Measurements from ENCODE around the gene KIN.

Gene KIN

DNA sequence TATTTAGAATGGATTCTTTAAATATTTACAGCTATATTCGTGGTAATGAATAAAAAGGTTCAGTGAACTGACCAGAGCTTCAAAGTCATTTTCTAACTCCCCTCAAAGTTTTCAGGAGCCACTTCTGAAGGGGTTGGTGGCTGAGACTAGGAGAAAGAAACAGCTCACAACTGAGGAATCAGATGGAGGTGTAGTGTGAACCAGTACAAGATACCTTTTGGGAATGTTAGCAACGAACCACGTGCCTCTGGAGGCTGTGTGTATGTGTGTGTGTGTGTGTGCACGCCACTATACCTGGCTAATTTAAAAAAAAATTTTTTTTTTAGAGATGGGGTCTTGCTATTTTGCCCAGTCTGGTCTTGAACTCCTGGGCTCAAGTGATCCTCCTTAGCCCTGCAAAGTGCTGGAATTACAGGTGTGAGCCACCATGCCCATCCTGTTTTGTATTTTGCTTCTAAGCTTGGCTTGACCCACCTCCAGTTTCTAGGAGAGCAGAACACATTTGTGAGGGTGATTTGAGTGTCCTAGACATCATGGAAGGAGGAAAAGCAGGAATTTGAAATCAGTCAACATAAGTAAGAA lies 21.0 kb upstream of the KIN start:
- Histone ChIP-seq H3F3A (ENCODE audit: control insufficient read depth, insufficient read depth) (peaks cover 9% of the 10 kb centered on the region), H3K4me1 (ENCODE audit: control insufficient read depth, low read length) (peaks cover 10% of the 10 kb centered on the region), H3K9me2 (replicated peaks; ENCODE audit: control insufficient read depth, low read length) (no peaks in the 10 kb centered on the region), H3K36me3 (ENCODE audit: control insufficient read depth, low read length) (peaks cover 36% of the 10 kb centered on the region), H3K4me3 (ENCODE audit: low read length) (no peak overlapping the region), H3K4me2 (ENCODE audit: low read length) (no peak overlapping the region), H3K27me3 (ENCODE audit: control insufficient read depth, low read length) (no peaks in the 10 kb centered on the region), H3K9me3 (ENCODE audit: control insufficient read depth, insufficient read depth, low read length) (no peaks in the 10 kb centered on the region), H3K79me2 (ENCODE audit: control insufficient read depth, low read length) (no peaks in the 10 kb centered on the region), H3K27ac (ENCODE audit: low read depth, low read length) (no peak overlapping the region), H4K20me1 (ENCODE audit: control insufficient read depth, insufficient read depth, low read depth, low read length) (0 out of 2 replicates have a peak, but pooled peaks cover 5% of the 10 kb centered on the region)
- TF ChIP-seq EZH2phosphoT487 (IDR thresholded peaks at IDR 0.05; ENCODE audit: borderline replicate concordance, low read length) (no peak), CTCF (IDR thresholded peaks at IDR 0.05; ENCODE audit: low read depth, low read length, poor library complexity, severe bottlenecking) (no peak)

- no peaks in the 10 kb centered on the region for H3K4me1 ChIP-seq (ENCODE audit: control insufficient read depth, low read length)
- H3K9me2 ChIP-seq (replicated peaks; ENCODE audit: control insufficient read depth, low read length): no peaks in the 10 kb centered on the region
- peaks cover 8% of the 10 kb centered on the region; the same call in 1 of the 2 replicates for H4K20me1 ChIP-seq (ENCODE audit: control insufficient read depth, insufficient read depth, low read depth, low read length)
- no peaks in the 10 kb centered on the region for H3K79me2 ChIP-seq (ENCODE audit: control insufficient read depth, low read length)
- H3K4me2 ChIP-seq (ENCODE audit: low read length): no peak overlapping the region
- H3K27ac ChIP-seq (ENCODE audit: low read depth, low read length): no peak overlapping the region
- H3K4me3 ChIP-seq (ENCODE audit: low read length): no peak overlapping the region
- no peak for TF ChIP-seq EZH2phosphoT487 (IDR thresholded peaks at IDR 0.05; ENCODE audit: borderline replicate concordance, low read length)
- no peak for TF ChIP-seq CTCF (IDR thresholded peaks at IDR 0.05; ENCODE audit: low read depth, low read length, poor library complexity, severe bottlenecking)
- peaks cover 72% of the 10 kb centered on the region for H3K36me3 ChIP-seq (ENCODE audit: control insufficient read depth, low read length)
- peaks cover 9% of the 10 kb centered on the region for H3F3A ChIP-seq (ENCODE audit: control insufficient read depth, insufficient read depth)
- no peaks in the 10 kb centered on the region for H3K9me3 ChIP-seq (ENCODE audit: control insufficient read depth, insufficient read depth, low read length)
- H3K27me3 ChIP-seq (ENCODE audit: control insufficient read depth, low read length): no peaks in the 10 kb centered on the region
These were observed 16.9 kb upstream of the KIN start for GRCh38 chr10:7804741-7805140.

DNA sequence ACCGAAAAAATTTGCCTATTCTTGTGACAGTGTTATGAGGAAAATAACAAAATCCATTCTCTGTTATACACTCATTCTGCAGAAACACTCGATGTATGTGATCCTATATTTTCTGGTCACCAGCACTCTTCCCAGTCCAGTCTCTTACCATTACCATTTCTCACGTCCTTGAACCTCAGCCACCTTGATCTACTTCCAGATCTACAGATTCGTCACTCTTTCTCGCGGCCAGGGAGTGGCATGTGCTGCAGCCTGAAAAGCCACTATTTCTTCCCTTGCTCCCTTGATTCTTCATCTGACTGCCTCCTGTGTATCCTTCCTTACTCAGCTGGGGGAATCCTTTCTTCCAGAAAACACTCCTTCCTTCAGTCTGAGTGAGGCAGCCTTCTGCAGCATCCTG lies 16.4 kb upstream of the KIN start:
- no peak for TF ChIP-seq CTCF (IDR thresholded peaks at IDR 0.05; ENCODE audit: low read depth, low read length, poor library complexity, severe bottlenecking)
- no peak for TF ChIP-seq EZH2phosphoT487 (IDR thresholded peaks at IDR 0.05; ENCODE audit: borderline replicate concordance, low read length)
- Histone ChIP-seq H4K20me1 (ENCODE audit: control insufficient read depth, insufficient read depth, low read depth, low read length) (peaks cover 8% of the 10 kb centered on the region; the same call in 1 of the 2 replicates), H3K4me3 (ENCODE audit: low read length) (no peak overlapping the region), H3K79me2 (ENCODE audit: control insufficient read depth, low read length) (no peaks in the 10 kb centered on the region), H3K27ac (ENCODE audit: low read depth, low read length) (no peak overlapping the region), H3K9me2 (replicated peaks; ENCODE audit: control insufficient read depth, low read length) (no peaks in the 10 kb centered on the region), H3F3A (ENCODE audit: control insufficient read depth, insufficient read depth) (peaks cover 9% of the 10 kb centered on the region), H3K4me2 (ENCODE audit: low read length) (no peak overlapping the region), H3K36me3 (ENCODE audit: control insufficient read depth, low read length) (peaks cover 77% of the 10 kb centered on the region), H3K4me1 (ENCODE audit: control insufficient read depth, low read length) (no peaks in the 10 kb centered on the region), H3K27me3 (ENCODE audit: control insufficient read depth, low read length) (no peaks in the 10 kb centered on the region), H3K9me3 (ENCODE audit: control insufficient read depth, insufficient read depth, low read length) (no peaks in the 10 kb centered on the region)

Data from DOHH2 (cell line).